GM10266 (cell line): ENCODE data around the gene DNAJC18.

Experiments used
- DNase-seq: peaks from one replicate; pipeline ENCODE4 v3.0.0; 2012; ENCODE audit errors: extremely low spot score
- TF ChIP-seq, protein P1 (sequence below): IDR thresholded peaks from 2 replicates; pipeline ENCODE4 v1.5.1; 2012; ENCODE audit warnings: mild to moderate bottlenecking, low read depth; ENCODE audit not compliant: control insufficient read depth, insufficient read depth; ENCODE audit errors: missing control alignments

DNAJC18 gene

DNA sequence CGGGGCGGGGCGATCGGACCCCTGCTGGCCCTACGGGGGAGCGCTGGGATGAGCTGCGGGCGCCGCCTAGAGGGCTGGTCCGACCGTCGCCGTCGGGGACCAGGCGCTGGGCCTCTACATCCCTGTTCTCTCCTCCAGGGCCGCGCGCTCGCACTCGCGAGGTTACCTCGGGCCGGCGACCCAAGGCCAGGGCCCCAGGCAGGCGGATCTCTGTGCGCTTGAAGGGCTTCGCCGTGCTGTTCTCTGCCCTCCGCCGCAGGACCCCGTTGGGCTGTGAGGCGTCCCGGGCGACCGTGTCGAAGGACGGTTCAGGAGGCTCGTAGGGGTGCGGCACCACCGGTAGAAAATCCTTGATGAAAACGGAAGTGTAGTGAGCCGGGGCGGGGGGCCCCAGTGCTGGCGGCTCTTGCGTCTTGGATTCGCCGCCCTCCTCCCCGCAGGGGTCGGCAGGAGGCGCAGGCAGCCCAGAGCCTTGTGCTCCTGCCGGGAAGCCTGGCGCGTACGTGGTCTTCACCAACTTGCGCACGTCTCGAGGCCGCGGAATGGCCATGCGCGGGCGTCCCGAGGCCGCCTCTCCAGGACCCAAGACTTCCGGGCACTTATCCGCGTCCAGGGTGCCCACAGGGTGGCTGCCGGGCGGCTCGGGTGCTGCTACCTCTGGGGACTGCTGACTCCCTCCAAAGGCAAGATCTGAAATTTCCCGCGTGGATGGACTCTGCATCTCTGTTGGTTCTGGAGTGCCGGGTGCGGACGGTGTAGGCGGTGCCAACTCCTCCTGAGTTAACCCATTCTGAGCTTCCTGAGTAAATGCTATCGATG, 46.4 kb downstream of the DNAJC18 start:
- DNase-seq = peak; percentile 94
- TF ChIP-seq, protein P1, sequence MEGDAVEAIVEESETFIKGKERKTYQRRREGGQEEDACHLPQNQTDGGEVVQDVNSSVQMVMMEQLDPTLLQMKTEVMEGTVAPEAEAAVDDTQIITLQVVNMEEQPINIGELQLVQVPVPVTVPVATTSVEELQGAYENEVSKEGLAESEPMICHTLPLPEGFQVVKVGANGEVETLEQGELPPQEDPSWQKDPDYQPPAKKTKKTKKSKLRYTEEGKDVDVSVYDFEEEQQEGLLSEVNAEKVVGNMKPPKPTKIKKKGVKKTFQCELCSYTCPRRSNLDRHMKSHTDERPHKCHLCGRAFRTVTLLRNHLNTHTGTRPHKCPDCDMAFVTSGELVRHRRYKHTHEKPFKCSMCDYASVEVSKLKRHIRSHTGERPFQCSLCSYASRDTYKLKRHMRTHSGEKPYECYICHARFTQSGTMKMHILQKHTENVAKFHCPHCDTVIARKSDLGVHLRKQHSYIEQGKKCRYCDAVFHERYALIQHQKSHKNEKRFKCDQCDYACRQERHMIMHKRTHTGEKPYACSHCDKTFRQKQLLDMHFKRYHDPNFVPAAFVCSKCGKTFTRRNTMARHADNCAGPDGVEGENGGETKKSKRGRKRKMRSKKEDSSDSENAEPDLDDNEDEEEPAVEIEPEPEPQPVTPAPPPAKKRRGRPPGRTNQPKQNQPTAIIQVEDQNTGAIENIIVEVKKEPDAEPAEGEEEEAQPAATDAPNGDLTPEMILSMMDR = peak; percentile 89

DNA sequence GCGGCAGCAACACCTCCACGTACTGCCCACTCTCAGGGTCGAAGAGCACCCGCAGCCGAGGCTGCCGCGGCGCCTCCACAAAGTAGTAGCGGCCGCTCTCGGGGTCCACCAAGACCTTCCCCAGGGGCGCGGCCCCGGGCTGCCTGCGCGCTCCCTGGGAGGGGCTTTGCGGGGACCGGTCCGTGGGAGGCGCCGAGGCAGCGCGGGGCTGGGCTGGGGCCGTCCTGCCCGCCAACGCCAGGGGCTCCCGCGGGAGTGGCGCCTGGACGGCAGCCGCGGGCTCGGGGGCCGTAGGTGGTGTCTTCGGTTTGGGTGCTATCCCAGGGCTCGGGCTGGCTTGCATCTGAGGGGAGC, 47.0 kb downstream of the DNAJC18 start:
- TF ChIP-seq, protein P1 = no peak
- DNase-seq = no peak

DNA sequence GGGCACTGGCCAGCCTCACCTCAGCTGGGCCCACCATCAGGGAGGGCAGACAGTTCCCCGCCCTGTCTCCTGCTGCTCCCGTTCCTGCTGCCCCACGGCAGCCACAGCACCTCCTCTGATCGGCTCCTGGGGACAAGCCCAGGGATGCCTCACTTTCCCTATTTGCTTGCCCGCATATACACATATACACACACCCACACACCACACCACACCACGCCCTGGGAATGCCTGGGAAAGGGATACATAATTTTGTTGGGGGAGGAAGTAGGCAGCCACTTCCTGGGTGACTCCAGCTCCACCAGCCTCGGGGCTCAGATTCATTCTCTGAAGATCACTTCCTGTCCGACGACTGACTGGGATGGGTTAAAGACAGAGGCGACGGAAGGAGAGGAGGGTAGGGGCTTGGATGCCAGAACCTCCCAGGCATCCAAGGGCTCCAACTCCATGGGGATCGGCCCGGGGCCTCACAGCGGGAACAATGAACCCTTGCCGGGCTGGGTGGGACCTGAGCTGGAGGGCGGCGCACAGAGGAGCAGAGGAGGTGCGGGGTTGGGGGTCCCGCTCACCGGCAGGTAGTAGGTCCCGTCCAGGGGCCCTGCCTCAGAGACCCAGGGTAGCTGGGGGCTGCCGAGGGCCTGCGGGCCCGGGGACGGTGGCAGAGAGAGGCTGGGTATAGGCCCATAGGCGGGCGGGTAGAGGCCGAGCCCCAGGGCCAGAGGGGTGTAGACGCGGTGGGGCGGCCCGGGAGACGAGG, 47.6 kb downstream of the DNAJC18 start:
- TF ChIP-seq, protein P1 = no peak
- DNase-seq = no peak

DNA sequence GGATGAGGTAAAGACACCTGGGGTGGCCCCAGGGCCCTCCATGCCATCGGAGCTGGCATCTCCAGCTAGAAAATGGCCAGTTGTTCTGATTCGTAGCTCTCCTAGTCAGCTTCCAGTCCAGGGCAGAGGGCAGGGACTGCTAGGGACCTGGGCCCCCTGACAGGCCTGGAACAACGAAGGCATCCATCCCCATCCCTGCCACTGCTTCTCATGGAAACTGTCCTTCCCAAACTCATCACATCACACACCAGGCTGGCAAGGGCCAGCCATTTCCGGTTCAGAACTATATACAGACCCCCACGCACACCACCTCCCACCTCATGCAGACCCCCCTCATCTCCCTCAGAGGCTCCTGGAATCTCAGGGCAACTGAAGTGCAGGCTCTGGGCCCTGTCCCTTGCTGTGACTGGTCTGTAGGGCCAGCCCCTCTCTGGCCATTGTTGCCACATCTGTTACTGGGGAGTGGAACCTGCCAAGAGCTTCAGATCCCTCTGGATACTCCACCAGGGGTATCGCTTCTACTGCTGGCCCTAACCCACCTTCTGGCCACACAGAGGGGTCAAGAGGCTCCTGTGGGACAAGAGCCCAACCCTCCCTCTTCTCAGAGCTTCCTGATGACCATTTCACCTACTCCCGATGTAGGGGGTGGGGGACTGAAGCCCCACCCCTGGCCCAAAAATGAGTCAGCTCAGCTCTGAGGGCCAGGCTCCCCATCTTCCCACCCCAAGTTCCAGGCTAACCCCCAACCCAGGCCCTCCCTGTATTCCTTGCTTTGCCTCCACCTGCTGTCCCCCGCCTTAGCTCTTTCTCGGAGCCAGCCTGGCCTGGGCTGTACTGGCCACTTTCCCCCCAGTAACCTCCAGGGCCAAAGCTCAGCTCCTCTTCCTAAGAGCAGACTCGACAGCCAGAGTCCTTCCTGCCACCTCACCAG, 48.4 kb downstream of the DNAJC18 start:
- TF ChIP-seq, protein P1 = no peak

DNA sequence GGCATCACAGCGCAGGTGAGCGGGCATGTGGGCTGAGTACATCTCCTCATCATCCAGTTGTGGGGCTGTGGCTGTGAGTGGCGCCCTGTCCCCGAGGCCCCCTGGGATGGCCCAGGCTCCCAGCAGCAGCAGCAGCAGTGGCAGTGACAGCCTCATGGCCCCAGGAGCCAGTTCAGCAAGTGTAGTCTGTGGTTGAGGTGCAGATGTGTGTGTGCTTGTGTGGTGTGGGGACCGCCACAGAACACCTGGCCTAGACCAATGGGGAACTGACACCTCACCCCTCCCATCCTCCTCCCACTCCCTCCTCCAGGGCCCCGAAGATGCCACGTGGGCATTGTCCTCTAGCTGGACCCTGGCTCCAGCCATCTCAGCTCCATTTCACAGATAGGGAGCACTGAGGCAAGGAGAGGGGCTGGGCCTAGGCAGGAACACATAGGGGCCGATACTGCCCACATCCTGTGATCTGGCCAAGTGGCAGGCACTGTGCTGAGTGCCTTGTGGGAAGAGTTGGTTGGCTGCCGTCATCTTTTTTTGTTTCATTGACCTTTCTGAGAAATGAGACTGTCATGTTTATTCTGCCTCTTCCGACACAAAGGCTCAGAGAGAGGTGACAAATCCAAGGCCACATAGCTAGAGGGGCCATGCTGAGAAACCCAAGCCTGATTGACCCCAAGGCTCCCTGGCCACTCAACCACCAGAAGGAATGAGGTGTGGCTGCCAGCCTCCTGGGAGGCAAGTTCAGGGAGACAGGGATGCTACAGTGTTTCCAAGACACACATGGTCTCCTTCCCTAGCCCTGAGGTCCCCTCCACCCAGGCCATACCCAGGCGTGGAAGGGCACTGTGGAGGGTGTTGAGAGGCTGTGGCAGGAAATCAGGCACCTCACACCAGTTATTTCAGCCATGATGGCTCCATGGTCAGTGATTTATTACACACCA, 49.4 kb downstream of the DNAJC18 start, which contains the start of gene MZB1:
Gene MZB1 (minus strand): TSS at position 213 of the 938 bp plus-strand sequence. CDS start 57 bp downstream, at position 156.
- peak; percentile 94 for DNase-seq

More for the DNA sequence above, 48.4 kb downstream of the DNAJC18 start:
- no peak for DNase-seq

More for the DNA sequence above, 49.4 kb downstream of the DNAJC18 start, which contains the start of gene MZB1:
- TF ChIP-seq, protein P1 = no peak
